ENCODE measurements around the gene FBXW11.
"Not testable (repeated sequence)": the region's sequence is repeated elsewhere in the genome, so short reads cannot be mapped to it uniquely, and the experiment has no call there.

Gene FBXW11

DNA sequence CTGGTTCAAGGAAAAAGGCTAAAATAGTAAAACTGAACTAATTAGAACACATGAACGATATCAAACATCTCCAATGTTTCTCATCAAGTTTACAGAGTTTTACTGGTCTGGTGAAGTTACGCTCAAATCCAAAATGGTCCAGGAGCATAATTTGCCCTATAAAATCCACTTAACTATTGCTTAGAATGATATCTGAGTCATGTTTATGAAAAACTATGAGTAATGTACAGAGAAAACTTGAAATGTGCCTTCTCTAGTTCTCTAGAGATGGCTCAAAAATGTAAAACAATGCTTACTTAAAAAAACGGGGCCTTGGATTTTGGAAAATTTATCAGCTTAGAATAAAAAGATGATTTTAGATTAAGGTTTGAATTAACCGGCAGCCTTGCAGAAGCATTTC is 108.1 kb downstream of the FBXW11 start:
- TF ChIP-seq, protein P1, sequence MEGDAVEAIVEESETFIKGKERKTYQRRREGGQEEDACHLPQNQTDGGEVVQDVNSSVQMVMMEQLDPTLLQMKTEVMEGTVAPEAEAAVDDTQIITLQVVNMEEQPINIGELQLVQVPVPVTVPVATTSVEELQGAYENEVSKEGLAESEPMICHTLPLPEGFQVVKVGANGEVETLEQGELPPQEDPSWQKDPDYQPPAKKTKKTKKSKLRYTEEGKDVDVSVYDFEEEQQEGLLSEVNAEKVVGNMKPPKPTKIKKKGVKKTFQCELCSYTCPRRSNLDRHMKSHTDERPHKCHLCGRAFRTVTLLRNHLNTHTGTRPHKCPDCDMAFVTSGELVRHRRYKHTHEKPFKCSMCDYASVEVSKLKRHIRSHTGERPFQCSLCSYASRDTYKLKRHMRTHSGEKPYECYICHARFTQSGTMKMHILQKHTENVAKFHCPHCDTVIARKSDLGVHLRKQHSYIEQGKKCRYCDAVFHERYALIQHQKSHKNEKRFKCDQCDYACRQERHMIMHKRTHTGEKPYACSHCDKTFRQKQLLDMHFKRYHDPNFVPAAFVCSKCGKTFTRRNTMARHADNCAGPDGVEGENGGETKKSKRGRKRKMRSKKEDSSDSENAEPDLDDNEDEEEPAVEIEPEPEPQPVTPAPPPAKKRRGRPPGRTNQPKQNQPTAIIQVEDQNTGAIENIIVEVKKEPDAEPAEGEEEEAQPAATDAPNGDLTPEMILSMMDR (IDR thresholded peaks at IDR 0.05; ENCODE audit: control insufficient read depth, extremely low read depth, insufficient read depth): no peak
- no peak overlapping the region for H3K4me3 ChIP-seq (ENCODE audit: low read depth, low read length)
- DNase-seq (ENCODE audit: low read depth): no peak

DNA sequence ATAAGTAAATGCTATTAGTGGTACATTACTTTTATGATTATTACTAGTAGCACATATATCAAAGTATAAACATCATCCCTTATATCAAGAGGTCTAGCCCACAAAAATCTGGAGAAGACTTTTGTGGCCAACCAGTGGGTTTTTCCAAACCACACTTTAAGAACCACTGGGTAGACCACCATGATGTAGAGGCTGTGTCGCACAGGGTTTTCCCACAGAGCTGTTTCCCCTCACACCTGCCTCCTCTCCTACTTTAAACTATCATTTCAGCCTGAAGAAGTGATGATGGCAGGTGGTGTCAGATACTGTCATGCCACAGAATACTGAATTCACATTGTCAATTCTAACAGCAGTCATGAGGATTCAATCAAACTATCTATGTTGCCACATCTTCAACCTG is 109.2 kb downstream of the FBXW11 start:
- TF ChIP-seq, protein P1 (IDR thresholded peaks at IDR 0.05; ENCODE audit: control insufficient read depth, extremely low read depth, insufficient read depth): no peak
- no peak for DNase-seq (ENCODE audit: low read depth)
- no peak overlapping the region for H3K4me3 ChIP-seq (ENCODE audit: low read depth, low read length)

DNA sequence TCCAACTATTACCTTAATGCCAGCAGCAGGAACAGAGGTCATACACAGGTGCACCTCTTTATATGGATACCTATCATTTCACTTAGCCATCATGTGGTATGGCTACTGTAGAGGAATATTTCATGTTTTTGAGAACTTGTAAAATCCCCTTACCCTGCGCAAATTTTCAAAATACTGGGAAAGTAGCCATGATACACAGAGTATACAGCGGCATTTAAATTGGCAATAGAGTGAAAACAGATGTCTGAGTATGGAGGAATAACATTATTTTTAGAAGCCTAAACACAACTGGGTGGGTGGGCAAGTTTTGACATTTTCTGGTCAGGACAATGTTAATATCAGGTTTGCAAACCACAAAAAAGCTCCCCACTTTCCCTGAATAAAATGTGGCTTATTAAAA is 111.4 kb downstream of the FBXW11 start:
- TF ChIP-seq, protein P1 (IDR thresholded peaks at IDR 0.05; ENCODE audit: control insufficient read depth, extremely low read depth, insufficient read depth): no peak
- no peak for DNase-seq (ENCODE audit: low read depth)
- no peak overlapping the region for H3K4me3 ChIP-seq (ENCODE audit: low read depth, low read length)

DNA sequence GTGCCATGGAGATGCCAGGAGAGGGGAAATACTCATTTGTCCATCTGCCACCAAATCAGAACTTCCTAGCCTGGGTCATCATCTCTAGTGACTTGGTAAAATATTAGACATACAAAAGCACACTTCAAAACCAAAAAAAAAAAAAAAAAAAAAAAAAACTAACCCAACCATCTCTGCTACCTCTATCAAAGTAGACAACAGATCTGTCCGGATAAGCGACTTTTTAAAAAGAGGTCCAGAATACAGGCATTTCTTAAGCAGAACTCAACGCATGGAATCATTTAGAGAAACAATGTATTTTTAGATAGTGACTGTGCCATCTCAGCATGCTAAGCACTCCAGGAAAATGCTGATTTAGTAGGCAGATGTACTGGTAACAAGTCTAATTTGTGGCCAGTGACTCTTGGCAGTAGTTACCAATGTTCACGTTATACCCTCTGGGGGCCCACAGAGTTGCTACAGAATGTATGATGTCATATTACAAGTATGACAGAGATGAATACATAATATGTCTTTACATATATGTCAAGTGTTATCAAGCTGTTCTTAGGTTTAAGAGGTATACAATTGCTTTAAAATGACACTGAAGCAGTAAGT is 113.0 kb downstream of the FBXW11 start:
- no peak overlapping the region for H3K4me3 ChIP-seq (ENCODE audit: low read depth, low read length)
- no peak for DNase-seq (ENCODE audit: low read depth)
- TF ChIP-seq, protein P1 (IDR thresholded peaks at IDR 0.05; ENCODE audit: control insufficient read depth, extremely low read depth, insufficient read depth): no peak

DNA sequence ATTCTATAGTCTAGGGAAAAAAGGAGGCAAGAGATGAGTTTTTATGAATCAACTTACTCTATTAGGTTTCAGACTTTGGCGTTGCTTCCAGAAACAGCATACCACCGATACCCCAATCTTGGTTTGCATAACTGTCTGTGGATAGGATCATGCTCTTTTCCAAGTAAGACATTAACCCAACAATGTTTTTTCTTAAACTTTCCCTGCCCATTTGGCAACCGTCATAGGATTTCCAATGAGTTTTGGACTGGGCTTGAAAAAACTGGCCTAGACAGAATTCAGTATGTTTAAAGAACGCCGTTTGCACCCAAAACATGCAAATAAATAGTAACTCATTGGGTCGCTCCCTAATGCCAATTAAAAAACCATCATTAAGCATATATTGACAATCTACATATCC is 114.8 kb downstream of the FBXW11 start:
- TF ChIP-seq, protein P1 (IDR thresholded peaks at IDR 0.05; ENCODE audit: control insufficient read depth, extremely low read depth, insufficient read depth): no peak
- DNase-seq (ENCODE audit: low read depth): no peak
- no peak overlapping the region for H3K4me3 ChIP-seq (ENCODE audit: low read depth, low read length)

DNA sequence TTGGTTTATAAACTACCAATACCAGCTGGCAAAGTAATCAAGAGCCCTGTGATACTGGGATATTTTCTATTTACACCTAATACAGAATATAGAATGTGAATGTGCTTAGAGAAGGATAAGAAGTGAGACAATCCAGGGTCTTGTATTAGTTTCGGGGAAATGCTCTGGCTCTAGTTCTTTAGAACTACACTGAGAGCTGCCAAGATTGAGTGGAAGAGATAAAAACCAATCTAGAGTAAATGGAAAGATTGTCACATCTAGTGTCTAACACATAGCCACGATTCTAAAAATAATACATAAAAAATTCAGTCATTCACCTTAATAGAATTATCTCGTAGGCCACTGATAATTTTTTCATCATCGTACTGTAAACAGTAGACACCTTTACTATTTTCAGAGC is 115.3 kb downstream of the FBXW11 start:
- no peak for DNase-seq (ENCODE audit: low read depth)
- TF ChIP-seq, protein P1 (IDR thresholded peaks at IDR 0.05; ENCODE audit: control insufficient read depth, extremely low read depth, insufficient read depth): no peak
- H3K4me3 ChIP-seq (ENCODE audit: low read depth, low read length): no peak overlapping the region

DNA sequence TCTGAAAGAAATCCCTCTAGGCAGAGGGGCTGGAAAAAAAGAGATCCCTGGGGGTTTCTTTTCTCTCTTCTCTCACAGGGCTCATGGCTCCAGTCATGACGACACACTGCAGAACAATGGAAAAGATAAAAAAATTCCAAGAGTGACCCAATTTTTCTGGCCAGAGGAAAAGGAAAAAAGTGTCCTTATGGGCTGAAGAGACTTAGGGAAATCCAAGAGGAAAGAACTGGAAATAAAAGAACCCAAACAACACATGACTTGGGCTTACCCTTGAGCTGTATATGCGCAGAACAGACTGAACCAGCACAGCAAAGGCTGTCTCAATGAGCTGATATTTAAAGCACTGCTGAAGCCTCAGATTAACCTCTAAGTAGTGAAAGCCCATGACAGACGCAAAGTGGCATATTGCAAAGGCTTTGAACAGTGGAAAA is 118.4 kb downstream of the FBXW11 start:
- DNase-seq (ENCODE audit: low read depth): no peak
- H3K4me3 ChIP-seq (ENCODE audit: low read depth, low read length): no peak overlapping the region
- TF ChIP-seq, protein P1 (IDR thresholded peaks at IDR 0.05; ENCODE audit: control insufficient read depth, extremely low read depth, insufficient read depth): no peak

DNA sequence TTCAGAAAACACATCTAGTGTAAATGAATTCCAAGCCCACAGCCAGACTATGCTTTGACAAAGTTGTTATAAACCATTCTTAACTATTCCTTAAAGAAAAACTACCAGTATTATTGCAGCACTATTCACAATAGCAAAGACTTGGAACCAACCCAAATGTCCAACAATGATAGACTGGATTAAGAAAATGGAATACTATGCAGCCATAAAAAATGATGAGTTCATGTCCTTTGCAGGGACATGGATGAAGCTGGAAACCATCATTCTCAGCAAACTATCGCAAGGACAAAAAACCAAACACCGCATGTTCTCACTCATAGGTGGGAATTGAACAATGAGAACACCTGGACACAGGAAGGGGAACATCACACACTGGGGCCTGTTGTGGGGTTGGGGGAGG is 120.4 kb downstream of the FBXW11 start:
- not testable (repeated sequence) for DNase-seq (ENCODE audit: low read depth); H3K4me3 ChIP-seq (ENCODE audit: low read depth, low read length)

All from LNCaP clone FGC (cell line).